Stimulated activated naive CD4-positive, alpha-beta T cell (primary cell): ENCODE results near the gene DGKE.

Experiments
- DNase-seq, 6 experiments: peaks; one replicate each; lab custom pipeline; 2025; lab: John Stamatoyannopoulos, UW

Gene DGKE

GRCh38 chr17:56815711-56816110 is 18.2 kb upstream of the DGKE start:
- DNase-seq: no peak

- no peak for DNase-seq
Observed at GRCh38 chr17:56817066-56817465, 16.9 kb upstream of the DGKE start.

GRCh38 chr17:56819030-56819429 is 14.9 kb upstream of the DGKE start:
- DNase-seq: no peak

GRCh38 chr17:56819431-56820145 is 14.4 kb upstream of the DGKE start:
- peak; percentile 24 to 82 (median 48) for DNase-seq

- no peak for DNase-seq
Observed at GRCh38 chr17:56820207-56820606, 13.7 kb upstream of the DGKE start.

- no peak for DNase-seq
Observed at GRCh38 chr17:56821847-56822534, 12.0 kb upstream of the DGKE start.

- DNase-seq: no peak
Observed at GRCh38 chr17:56822725-56823124, 11.2 kb upstream of the DGKE start.

- no peak for DNase-seq
Observed at GRCh38 chr17:56823848-56824247, 10.1 kb upstream of the DGKE start.

GRCh38 chr17:56824503-56824902 is 9.4 kb upstream of the DGKE start:
- DNase-seq: no peak

GRCh38 chr17:56826611-56827414 is 7.1 kb upstream of the DGKE start:
- no peak for DNase-seq

GRCh38 chr17:56830726-56831368 is 3.1 kb upstream of the DGKE start:
- DNase-seq: no peak

GRCh38 chr17:56831369-56832095 is 2.4 kb upstream of the DGKE start:
- no peak for DNase-seq

GRCh38 chr17:56832446-56832845 is 1.5 kb upstream of the DGKE start:
- DNase-seq: no peak

GRCh38 chr17:56833057-56833808 is 718 bp upstream of the DGKE start:
- peak; percentile 38 to 90 (median 62) for DNase-seq

- peak; percentile 36 to 75 (median 68) for DNase-seq
Observed at GRCh38 chr17:56834380-56835263, 671 bp downstream of the DGKE start.

- DNase-seq: no peak
Observed at GRCh38 chr17:56835264-56835585, 1.3 kb downstream of the DGKE start.

- DNase-seq: no peak
Observed at GRCh38 chr17:56838687-56839086, 4.7 kb downstream of the DGKE start.

GRCh38 chr17:56842577-56842976 is 8.6 kb downstream of the DGKE start:
- no peak for DNase-seq

GRCh38 chr17:56845934-56846333 is 12.0 kb downstream of the DGKE start:
- DNase-seq: no peak

- no peak for DNase-seq
Observed at GRCh38 chr17:56847106-56847505, 13.2 kb downstream of the DGKE start.
